OCI-LY1 (cell line): ENCODE measurements around the gene ATP6V0B.

Source experiments
- EZH2 ChIP-seq: fragments of 200-600 bp; sonication (generic), shearing (Covaris generic); IDR thresholded peaks from 2 replicates; pipeline ENCODE4 v1.8.0; 2017; ENCODE audit warnings: borderline replicate concordance, mixed run types, mild to moderate bottlenecking, antibody characterized with exemption, low read length, moderate library complexity, mixed read lengths
- TF ChIP-seq, protein P1 (sequence below): fragments of 200-600 bp; sonication (generic), shearing (Covaris generic); IDR thresholded peaks from 2 replicates; pipeline ENCODE4 v1.5.1; 2017; ENCODE audit warnings: mild to moderate bottlenecking, antibody characterized with exemption, low read length, moderate library complexity, mixed read lengths

DNA sequence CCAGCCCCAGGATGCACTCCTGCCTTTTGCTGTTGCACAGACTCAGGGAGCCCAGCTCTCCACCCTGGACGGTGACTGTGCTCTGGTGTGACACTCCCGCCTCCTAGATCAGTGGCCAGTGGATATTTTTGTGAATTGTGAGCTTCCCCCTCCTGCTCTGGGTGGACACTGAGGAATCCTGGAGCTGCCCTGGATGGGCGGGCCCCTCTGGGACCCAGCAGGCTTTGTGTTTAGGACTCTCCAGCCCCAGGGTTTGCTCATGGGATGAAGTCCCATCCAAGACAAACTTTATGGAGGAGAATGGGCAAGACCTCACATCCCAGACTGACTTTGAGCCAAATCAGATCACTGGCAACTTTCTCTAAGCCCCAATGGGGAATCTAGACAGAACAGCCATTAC lies 40.4 kb downstream of the ATP6V0B start:
- TF ChIP-seq, protein P1, sequence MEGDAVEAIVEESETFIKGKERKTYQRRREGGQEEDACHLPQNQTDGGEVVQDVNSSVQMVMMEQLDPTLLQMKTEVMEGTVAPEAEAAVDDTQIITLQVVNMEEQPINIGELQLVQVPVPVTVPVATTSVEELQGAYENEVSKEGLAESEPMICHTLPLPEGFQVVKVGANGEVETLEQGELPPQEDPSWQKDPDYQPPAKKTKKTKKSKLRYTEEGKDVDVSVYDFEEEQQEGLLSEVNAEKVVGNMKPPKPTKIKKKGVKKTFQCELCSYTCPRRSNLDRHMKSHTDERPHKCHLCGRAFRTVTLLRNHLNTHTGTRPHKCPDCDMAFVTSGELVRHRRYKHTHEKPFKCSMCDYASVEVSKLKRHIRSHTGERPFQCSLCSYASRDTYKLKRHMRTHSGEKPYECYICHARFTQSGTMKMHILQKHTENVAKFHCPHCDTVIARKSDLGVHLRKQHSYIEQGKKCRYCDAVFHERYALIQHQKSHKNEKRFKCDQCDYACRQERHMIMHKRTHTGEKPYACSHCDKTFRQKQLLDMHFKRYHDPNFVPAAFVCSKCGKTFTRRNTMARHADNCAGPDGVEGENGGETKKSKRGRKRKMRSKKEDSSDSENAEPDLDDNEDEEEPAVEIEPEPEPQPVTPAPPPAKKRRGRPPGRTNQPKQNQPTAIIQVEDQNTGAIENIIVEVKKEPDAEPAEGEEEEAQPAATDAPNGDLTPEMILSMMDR: no peak
- no peak for TF ChIP-seq EZH2
